Measurements from ENCODE around the gene HIVEP2.

The HIVEP2 gene

GRCh38 chr6:142857796-142858555, 87.0 kb downstream of the HIVEP2 start:
- no peak for DNase-seq (ENCODE audit: low spot score)

GRCh38 chr6:142857233-142857761, 87.7 kb downstream of the HIVEP2 start:
- DNase-seq (ENCODE audit: low spot score), result no peak

GRCh38 chr6:142856624-142857232, 88.2 kb downstream of the HIVEP2 start:
- no peak for DNase-seq (ENCODE audit: low spot score)

GRCh38 chr6:142855893-142856623, 88.9 kb downstream of the HIVEP2 start:
- no peak for DNase-seq (ENCODE audit: low spot score)

GRCh38 chr6:142854589-142855488, 90.1 kb downstream of the HIVEP2 start:
- no peak for DNase-seq (ENCODE audit: low spot score)

GRCh38 chr6:142853244-142854180, 91.5 kb downstream of the HIVEP2 start:
- no peak for DNase-seq (ENCODE audit: low spot score)

GRCh38 chr6:142851601-142852000, 93.4 kb downstream of the HIVEP2 start:
- DNase-seq (ENCODE audit: low spot score), result no peak

- DNase-seq (ENCODE audit: low spot score), result peak; percentile 16
Measured at GRCh38 chr6:142850679-142851423, 94.1 kb downstream of the HIVEP2 start.

GRCh38 chr6:142848976-142849375, 96.0 kb downstream of the HIVEP2 start:
- DNase-seq (ENCODE audit: low spot score), result no peak

GRCh38 chr6:142848156-142848555, 96.8 kb downstream of the HIVEP2 start:
- DNase-seq (ENCODE audit: low spot score), result no peak

- peak; percentile 65 for DNase-seq (ENCODE audit: low spot score)
Measured at GRCh38 chr6:142846883-142847287, 98.1 kb downstream of the HIVEP2 start.

- peak; percentile 26 for DNase-seq (ENCODE audit: low spot score)
Measured at GRCh38 chr6:142846459-142846831, 98.5 kb downstream of the HIVEP2 start.

GRCh38 chr6:142845624-142846458, 99.1 kb downstream of the HIVEP2 start:
- DNase-seq (ENCODE audit: low spot score), result peak; percentile 50

GRCh38 chr6:142845143-142845571, 99.8 kb downstream of the HIVEP2 start:
- DNase-seq (ENCODE audit: low spot score), result no peak

- no peak for DNase-seq (ENCODE audit: low spot score)
Measured at GRCh38 chr6:142844065-142844755, 100.8 kb downstream of the HIVEP2 start.

- DNase-seq (ENCODE audit: low spot score), result no peak
Measured at GRCh38 chr6:142843361-142843760, 101.6 kb downstream of the HIVEP2 start.

- no peak for DNase-seq (ENCODE audit: low spot score)
Measured at GRCh38 chr6:142842418-142843261, 102.3 kb downstream of the HIVEP2 start.

Measured in GM03348 (cell line).